Erythroblast (primary cell): ENCODE measurements around the gene NOP56.

Experiments
- GATA1 ChIP-seq: IDR thresholded peaks from 2 replicates; pipeline ENCODE4 v1.6.1; 2011; ENCODE audit warnings: low read depth, mild to moderate bottlenecking, control low read depth, low read length, moderate library complexity
- POLR2A ChIP-seq: IDR thresholded peaks from 2 replicates; pipeline ENCODE4 v1.6.1; 2011; ENCODE audit warnings: mild to moderate bottlenecking, low read length

GRCh38 chr20:2624190-2624589 is 28.2 kb upstream of the NOP56 start:
- TF ChIP-seq POLR2A, result no peak
- no peak for TF ChIP-seq GATA1
